DMS53 (cell line): ENCODE results near the gene SLC35F4.

Experiments
- DNase-seq: peaks from one replicate; lab custom pipeline; 2025; lab: John Stamatoyannopoulos, UW

The SLC35F4 gene

GRCh38 chr14:57519043-57519442 lies 346.8 kb downstream of the SLC35F4 start:
- no peak for DNase-seq
